ENCODE results near the gene GLP1R.

The GLP1R gene

GRCh38 chr6:39077882-39078594, 29.5 kb downstream of the GLP1R start:
- TF ChIP-seq, protein P1, sequence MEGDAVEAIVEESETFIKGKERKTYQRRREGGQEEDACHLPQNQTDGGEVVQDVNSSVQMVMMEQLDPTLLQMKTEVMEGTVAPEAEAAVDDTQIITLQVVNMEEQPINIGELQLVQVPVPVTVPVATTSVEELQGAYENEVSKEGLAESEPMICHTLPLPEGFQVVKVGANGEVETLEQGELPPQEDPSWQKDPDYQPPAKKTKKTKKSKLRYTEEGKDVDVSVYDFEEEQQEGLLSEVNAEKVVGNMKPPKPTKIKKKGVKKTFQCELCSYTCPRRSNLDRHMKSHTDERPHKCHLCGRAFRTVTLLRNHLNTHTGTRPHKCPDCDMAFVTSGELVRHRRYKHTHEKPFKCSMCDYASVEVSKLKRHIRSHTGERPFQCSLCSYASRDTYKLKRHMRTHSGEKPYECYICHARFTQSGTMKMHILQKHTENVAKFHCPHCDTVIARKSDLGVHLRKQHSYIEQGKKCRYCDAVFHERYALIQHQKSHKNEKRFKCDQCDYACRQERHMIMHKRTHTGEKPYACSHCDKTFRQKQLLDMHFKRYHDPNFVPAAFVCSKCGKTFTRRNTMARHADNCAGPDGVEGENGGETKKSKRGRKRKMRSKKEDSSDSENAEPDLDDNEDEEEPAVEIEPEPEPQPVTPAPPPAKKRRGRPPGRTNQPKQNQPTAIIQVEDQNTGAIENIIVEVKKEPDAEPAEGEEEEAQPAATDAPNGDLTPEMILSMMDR (IDR thresholded peaks at IDR 0.05; ENCODE audit: low read depth, low read length, missing control alignments), result no peak
- no peak overlapping the region for H3K4me3 ChIP-seq (replicated peaks; ENCODE audit: low read depth, low read length)
- DNase-seq (ENCODE audit: extremely low read depth, low read depth), result no peak

- no peak overlapping the region for H3K4me3 ChIP-seq (replicated peaks; ENCODE audit: low read depth, low read length)
- DNase-seq (ENCODE audit: extremely low read depth, low read depth), result no peak
- TF ChIP-seq, protein P1 (IDR thresholded peaks at IDR 0.05; ENCODE audit: low read depth, low read length, missing control alignments), result no peak
Measured at GRCh38 chr6:39078695-39079094, 30.1 kb downstream of the GLP1R start.

GRCh38 chr6:39079197-39080125, 30.9 kb downstream of the GLP1R start:
- no peak overlapping the region for H3K4me3 ChIP-seq (replicated peaks; ENCODE audit: low read depth, low read length)
- DNase-seq (ENCODE audit: extremely low read depth, low read depth), result no peak
- TF ChIP-seq, protein P1 (IDR thresholded peaks at IDR 0.05; ENCODE audit: low read depth, low read length, missing control alignments), result no peak

DNA sequence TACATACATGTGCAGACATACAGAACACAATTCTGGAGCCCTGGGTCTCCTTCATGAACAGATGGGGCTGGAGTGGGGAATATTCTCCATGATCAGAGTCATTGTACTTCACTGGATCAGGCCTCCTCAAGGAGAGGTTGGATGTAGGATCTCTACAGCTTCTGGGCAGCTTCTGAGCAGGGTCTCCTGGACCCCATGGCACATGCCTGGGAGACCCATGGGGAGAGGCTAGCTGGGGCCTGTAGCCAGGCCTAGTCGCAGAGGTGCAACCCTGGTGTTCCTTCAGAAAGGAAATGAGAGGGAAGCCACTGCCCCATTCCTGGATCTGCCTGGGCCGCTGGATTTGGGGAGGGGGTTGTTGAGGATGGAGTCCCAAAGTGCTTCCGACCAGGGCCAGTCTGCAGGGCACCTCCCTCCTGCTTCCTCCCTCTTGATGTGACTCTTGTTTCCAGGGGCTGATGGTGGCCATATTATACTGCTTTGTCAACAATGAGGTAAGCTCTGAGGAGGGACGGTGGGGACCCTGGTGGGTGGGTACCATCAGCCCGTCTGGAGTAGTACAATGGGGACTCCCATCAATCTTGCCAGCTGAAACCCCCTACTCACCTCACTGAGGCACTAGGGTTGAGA, 31.8 kb downstream of the GLP1R start:
- no peak overlapping the region for H3K4me3 ChIP-seq (replicated peaks; ENCODE audit: low read depth, low read length)
- no peak for DNase-seq (ENCODE audit: extremely low read depth, low read depth)
- TF ChIP-seq, protein P1 (IDR thresholded peaks at IDR 0.05; ENCODE audit: low read depth, low read length, missing control alignments), result no peak

GRCh38 chr6:39082310-39082709, 33.7 kb downstream of the GLP1R start:
- TF ChIP-seq, protein P1 (IDR thresholded peaks at IDR 0.05; ENCODE audit: low read depth, low read length, missing control alignments), result no peak
- no peak for DNase-seq (ENCODE audit: extremely low read depth, low read depth)

DNA sequence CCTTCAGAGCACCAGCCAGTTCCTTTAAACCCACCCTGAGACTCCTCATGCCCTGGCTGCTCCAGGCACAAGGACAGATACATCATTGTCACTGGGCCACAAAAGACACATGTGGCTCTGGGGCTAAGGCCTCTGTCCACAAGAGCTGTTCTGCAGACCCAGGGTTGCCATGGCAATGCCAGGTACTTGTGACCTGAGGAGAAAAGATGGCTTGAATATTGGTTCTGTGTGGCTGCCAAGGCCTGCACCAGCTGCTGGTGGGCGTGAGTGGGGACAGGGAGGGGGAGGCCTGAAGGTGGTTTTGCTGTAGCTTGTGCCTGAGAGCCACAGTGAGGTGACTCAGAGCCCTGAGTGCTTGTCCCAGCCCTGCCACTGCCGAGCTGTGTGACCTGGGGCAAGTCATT, 34.7 kb downstream of the GLP1R start:
- TF ChIP-seq, protein P1 (IDR thresholded peaks at IDR 0.05; ENCODE audit: low read depth, low read length, missing control alignments), result no peak
- H3K4me3 ChIP-seq (replicated peaks; ENCODE audit: low read depth, low read length), result no peak overlapping the region
- no peak for DNase-seq (ENCODE audit: extremely low read depth, low read depth)

More at GRCh38 chr6:39082310-39082709, 33.7 kb downstream of the GLP1R start:
- H3K4me3 ChIP-seq (replicated peaks; ENCODE audit: low read depth, low read length), result no peak overlapping the region
